Measurements from ENCODE around the gene NBAS.

The NBAS gene

GRCh38 chr2:15593327-15593705 lies 32.2 kb upstream of the NBAS start:
- intact Hi-C loops (cut with DNase I): no loop called here
- no peak for DNase-seq

GRCh38 chr2:15591692-15592463 lies 30.7 kb upstream of the NBAS start, which contains the start of gene DDX1:
Gene DDX1, plus strand, starts transcription at chr2:15591868. Its CDS starts 66 bp downstream, at chr2:15591934.
- intact Hi-C loops (cut with DNase I): no loop called here
- DNase-seq: peak; percentile 70 to 96 (median 90)

- DNase-seq: no peak
- intact Hi-C loops (cut with DNase I): no loop called here
Measured at GRCh38 chr2:15591373-15591691, 30.2 kb upstream of the NBAS start.

- intact Hi-C loops (cut with DNase I): no loop called here
- DNase-seq: peak; percentile 16 to 82 (median 59)
Measured at GRCh38 chr2:15588329-15588919, 27.3 kb upstream of the NBAS start.

- intact Hi-C loops (cut with DNase I): no loop called here
- DNase-seq: no peak
Measured at GRCh38 chr2:15584767-15585469, 23.8 kb upstream of the NBAS start.

- DNase-seq: no peak
- intact Hi-C loops (cut with DNase I): no loop called here
Measured at GRCh38 chr2:15584316-15584715, 23.2 kb upstream of the NBAS start.

- no peak for DNase-seq
- intact Hi-C loops (cut with DNase I): no loop called here
Measured at GRCh38 chr2:15583826-15584225, 22.7 kb upstream of the NBAS start.

- intact Hi-C loops (cut with DNase I): no loop called here
- DNase-seq: no peak
Measured at GRCh38 chr2:15582710-15583357, 21.7 kb upstream of the NBAS start.

- DNase-seq: no peak
- intact Hi-C loops (cut with DNase I): no loop called here
Measured at GRCh38 chr2:15580451-15580850, 19.3 kb upstream of the NBAS start.

GRCh38 chr2:15579641-15580040 lies 18.5 kb upstream of the NBAS start:
- DNase-seq: no peak
- intact Hi-C loops (cut with DNase I): no loop called here

- intact Hi-C loops (cut with DNase I): no loop called here
- DNase-seq: peak; percentile 78 to 97 (median 92)
Measured at GRCh38 chr2:15577071-15577735, 16.1 kb upstream of the NBAS start.

GRCh38 chr2:15571729-15572128 lies 10.6 kb upstream of the NBAS start:
- DNase-seq: no peak
- intact Hi-C loops (cut with DNase I): no loop called here

GRCh38 chr2:15570104-15570503 lies 9.0 kb upstream of the NBAS start:
- no peak for DNase-seq
- intact Hi-C loops (cut with DNase I): no loop called here

GRCh38 chr2:15568874-15569273 lies 7.7 kb upstream of the NBAS start:
- DNase-seq: no peak
- intact Hi-C loops (cut with DNase I): no loop called here

- DNase-seq: no peak
- intact Hi-C loops (cut with DNase I): no loop called here
Measured at GRCh38 chr2:15566912-15567311, 5.8 kb upstream of the NBAS start.

- DNase-seq: no peak
- intact Hi-C loops (cut with DNase I): no loop called here
Measured at GRCh38 chr2:15565994-15566671, 5.0 kb upstream of the NBAS start.

- DNase-seq: no peak
- intact Hi-C loops (cut with DNase I): no loop called here
Measured at GRCh38 chr2:15565392-15565791, 4.3 kb upstream of the NBAS start.

GRCh38 chr2:15563227-15564100 lies 2.3 kb upstream of the NBAS start:
- intact Hi-C loops (cut with DNase I): no loop called here
- DNase-seq: no peak
